ENCODE results near the gene ADARB1. TPM values are rescaled to one million over a fixed set of nuclear protein-coding genes. Genes with fewer than 3 reads are reported as not detected.

ADARB1 gene, protein sequence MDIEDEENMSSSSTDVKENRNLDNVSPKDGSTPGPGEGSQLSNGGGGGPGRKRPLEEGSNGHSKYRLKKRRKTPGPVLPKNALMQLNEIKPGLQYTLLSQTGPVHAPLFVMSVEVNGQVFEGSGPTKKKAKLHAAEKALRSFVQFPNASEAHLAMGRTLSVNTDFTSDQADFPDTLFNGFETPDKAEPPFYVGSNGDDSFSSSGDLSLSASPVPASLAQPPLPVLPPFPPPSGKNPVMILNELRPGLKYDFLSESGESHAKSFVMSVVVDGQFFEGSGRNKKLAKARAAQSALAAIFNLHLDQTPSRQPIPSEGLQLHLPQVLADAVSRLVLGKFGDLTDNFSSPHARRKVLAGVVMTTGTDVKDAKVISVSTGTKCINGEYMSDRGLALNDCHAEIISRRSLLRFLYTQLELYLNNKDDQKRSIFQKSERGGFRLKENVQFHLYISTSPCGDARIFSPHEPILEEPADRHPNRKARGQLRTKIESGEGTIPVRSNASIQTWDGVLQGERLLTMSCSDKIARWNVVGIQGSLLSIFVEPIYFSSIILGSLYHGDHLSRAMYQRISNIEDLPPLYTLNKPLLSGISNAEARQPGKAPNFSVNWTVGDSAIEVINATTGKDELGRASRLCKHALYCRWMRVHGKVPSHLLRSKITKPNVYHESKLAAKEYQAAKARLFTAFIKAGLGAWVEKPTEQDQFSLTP
- polyA plus RNA-seq (2012; rRNA removed) = 7.6 and 7.8 TPM in 2 replicates
- 5.7 and 6.8 TPM in 2 replicates for polyA plus RNA-seq (2012; cell fraction: cytosol; rRNA removed)
- 27.2 and 32.0 TPM in 2 replicates for polyA plus RNA-seq (2012; cell fraction: nucleus; rRNA removed)

GRCh38 chr21:45074048-45074817, at the start of gene ADARB1:
Gene ADARB1 (plus strand): TSS chr21:45074580. CDS start chr21:45171657, 97,077 bp downstream.
- 0% methylated on average over 15 of the region's 132 CpGs for whole genome bisulfite sequencing (ENCODE audit: low lambda C conversion rate)

More at GRCh38 chr21:45074048-45074817, at the start of gene ADARB1:
- H3K9me2 ChIP-seq = no peaks in the 10 kb centered on the region
- H3K9me3 ChIP-seq = no peaks in the 10 kb centered on the region
- no peak for TF ChIP-seq EP300 (IDR thresholded peaks at IDR 0.05; ENCODE audit: borderline replicate concordance in 1 of 2, low read depth in 1 of 2, low read length in 1 of 2)
- TF ChIP-seq TEAD4 (IDR thresholded peaks at IDR 0.05; ENCODE audit: borderline replicate concordance, insufficient read depth) = no peak
- TF ChIP-seq CHD2 (IDR thresholded peaks at IDR 0.05; ENCODE audit: low read length, partially characterized antibody) = peak; percentile 25
- 0 out of 2 replicates have a peak, but pooled peaks have one; percentile 5 for TF ChIP-seq SMC3 (IDR thresholded peaks at IDR 0.05; ENCODE audit: low read depth, low read length)
- TF ChIP-seq RAD21 (IDR thresholded peaks at IDR 0.05; ENCODE audit: low read length) = no peak
- peak; percentile 41; the same call in 1 of the 2 replicates for TF ChIP-seq NRF1 (IDR thresholded peaks at IDR 0.05; ENCODE audit: low read depth, low read length)
- TF ChIP-seq, protein P1, sequence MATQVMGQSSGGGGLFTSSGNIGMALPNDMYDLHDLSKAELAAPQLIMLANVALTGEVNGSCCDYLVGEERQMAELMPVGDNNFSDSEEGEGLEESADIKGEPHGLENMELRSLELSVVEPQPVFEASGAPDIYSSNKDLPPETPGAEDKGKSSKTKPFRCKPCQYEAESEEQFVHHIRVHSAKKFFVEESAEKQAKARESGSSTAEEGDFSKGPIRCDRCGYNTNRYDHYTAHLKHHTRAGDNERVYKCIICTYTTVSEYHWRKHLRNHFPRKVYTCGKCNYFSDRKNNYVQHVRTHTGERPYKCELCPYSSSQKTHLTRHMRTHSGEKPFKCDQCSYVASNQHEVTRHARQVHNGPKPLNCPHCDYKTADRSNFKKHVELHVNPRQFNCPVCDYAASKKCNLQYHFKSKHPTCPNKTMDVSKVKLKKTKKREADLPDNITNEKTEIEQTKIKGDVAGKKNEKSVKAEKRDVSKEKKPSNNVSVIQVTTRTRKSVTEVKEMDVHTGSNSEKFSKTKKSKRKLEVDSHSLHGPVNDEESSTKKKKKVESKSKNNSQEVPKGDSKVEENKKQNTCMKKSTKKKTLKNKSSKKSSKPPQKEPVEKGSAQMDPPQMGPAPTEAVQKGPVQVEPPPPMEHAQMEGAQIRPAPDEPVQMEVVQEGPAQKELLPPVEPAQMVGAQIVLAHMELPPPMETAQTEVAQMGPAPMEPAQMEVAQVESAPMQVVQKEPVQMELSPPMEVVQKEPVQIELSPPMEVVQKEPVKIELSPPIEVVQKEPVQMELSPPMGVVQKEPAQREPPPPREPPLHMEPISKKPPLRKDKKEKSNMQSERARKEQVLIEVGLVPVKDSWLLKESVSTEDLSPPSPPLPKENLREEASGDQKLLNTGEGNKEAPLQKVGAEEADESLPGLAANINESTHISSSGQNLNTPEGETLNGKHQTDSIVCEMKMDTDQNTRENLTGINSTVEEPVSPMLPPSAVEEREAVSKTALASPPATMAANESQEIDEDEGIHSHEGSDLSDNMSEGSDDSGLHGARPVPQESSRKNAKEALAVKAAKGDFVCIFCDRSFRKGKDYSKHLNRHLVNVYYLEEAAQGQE (IDR thresholded peaks at IDR 0.05; ENCODE audit: low read depth, low read length) = no peak
- TF ChIP-seq, protein P2, sequence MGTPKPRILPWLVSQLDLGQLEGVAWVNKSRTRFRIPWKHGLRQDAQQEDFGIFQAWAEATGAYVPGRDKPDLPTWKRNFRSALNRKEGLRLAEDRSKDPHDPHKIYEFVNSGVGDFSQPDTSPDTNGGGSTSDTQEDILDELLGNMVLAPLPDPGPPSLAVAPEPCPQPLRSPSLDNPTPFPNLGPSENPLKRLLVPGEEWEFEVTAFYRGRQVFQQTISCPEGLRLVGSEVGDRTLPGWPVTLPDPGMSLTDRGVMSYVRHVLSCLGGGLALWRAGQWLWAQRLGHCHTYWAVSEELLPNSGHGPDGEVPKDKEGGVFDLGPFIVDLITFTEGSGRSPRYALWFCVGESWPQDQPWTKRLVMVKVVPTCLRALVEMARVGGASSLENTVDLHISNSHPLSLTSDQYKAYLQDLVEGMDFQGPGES (IDR thresholded peaks at IDR 0.05; ENCODE audit: low read depth, low read length) = no peak
- no peak for TF ChIP-seq TAF1 (IDR thresholded peaks at IDR 0.05; ENCODE audit: borderline replicate concordance, low read depth, low read length)
- TF ChIP-seq, protein P3, sequence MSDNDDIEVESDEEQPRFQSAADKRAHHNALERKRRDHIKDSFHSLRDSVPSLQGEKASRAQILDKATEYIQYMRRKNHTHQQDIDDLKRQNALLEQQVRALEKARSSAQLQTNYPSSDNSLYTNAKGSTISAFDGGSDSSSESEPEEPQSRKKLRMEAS (IDR thresholded peaks at IDR 0.05; ENCODE audit: low read depth) = no peak; the same call in 1 of the 2 replicates
- peak; percentile 65 for TF ChIP-seq POLR2AphosphoS5 (IDR thresholded peaks at IDR 0.05; ENCODE audit: low read depth, low read length)
- no peak for TF ChIP-seq PBX3 (IDR thresholded peaks at IDR 0.05)
- no peak for TF ChIP-seq EZH2phosphoT487 (IDR thresholded peaks at IDR 0.05; ENCODE audit: borderline replicate concordance, low read depth)
- TF ChIP-seq SIN3A (IDR thresholded peaks at IDR 0.05; ENCODE audit: borderline replicate concordance, low read depth, low read length) = no peak; the same call in 1 of the 2 replicates
- no peak for TF ChIP-seq RFX5 (IDR thresholded peaks at IDR 0.05; ENCODE audit: low read length)
- TF ChIP-seq MXI1 (IDR thresholded peaks at IDR 0.05; ENCODE audit: low read depth, low read length) = no peak
- TF ChIP-seq ZBTB33 (IDR thresholded peaks at IDR 0.05; ENCODE audit: borderline replicate concordance, low read depth) = 0 out of 2 replicates have a peak, but pooled peaks have one; percentile 8
- peaks cover 5% of the 10 kb centered on the region for H3F3A ChIP-seq (replicated peaks; ENCODE audit: insufficient read depth)
- H2AFZ ChIP-seq (ENCODE audit: low read depth) = peak within 1 kb of the TSS; percentile 90; the same call in 1 of the 2 replicates
- ChIA-PET POLR2A (no interaction called here), CTCF (interaction anchor here (0.6 to 2.7 kb wide), 6 partner anchors 17 to 367 kb away, joined by 3 to 19 read pairs (median 4); no protein-coding TSS in a partner anchor)
- peaks cover 31% of the 10 kb centered on the region; the same call in 1 of the 2 replicates for H3K79me2 ChIP-seq (ENCODE audit: insufficient read depth)
- DNase-seq = peak; percentile 98
- H3K36me3 ChIP-seq (replicated peaks in 1 of 2; ENCODE audit: control insufficient read depth in 1 of 2, insufficient read depth in 2 of 2, low read length in 1 of 2) = no peaks in the 10 kb centered on the region
- H3K27me3 ChIP-seq (ENCODE audit: insufficient read depth) = no peaks in the 10 kb centered on the region
- peak within 1 kb of the TSS; percentile 80 to 93 for H3K4me3 ChIP-seq (ENCODE audit: low read depth in 2 of 2, low read length in 1 of 2)
- H3K4me2 ChIP-seq = peak within 1 kb of the TSS; percentile 89
- no peaks in the 10 kb centered on the region for H4K20me1 ChIP-seq (ENCODE audit: insufficient read depth)
- H3K27ac ChIP-seq (ENCODE audit: low read depth in 2 of 2, low read length in 1 of 2) = peak within 1 kb of the TSS; percentile 52 to 86; a peak in 3 of 4 replicates
- peaks cover 10 to 25% of the 10 kb centered on the region in 2 experiments; a peak in 3 of 4 replicates for H3K4me1 ChIP-seq (ENCODE audit: control insufficient read depth in 1 of 2, insufficient read depth in 2 of 2, low read depth in 1 of 2, low read length in 1 of 2)
- peak within 1 kb of the TSS; percentile 71 for H3K9ac ChIP-seq
